ENCODE results near the gene C17orf78. TPM values are rescaled to one million over a fixed set of nuclear protein-coding genes. Genes with fewer than 3 reads are reported as not detected.
"Not testable (repeated sequence)": the region's sequence is repeated elsewhere in the genome, so short reads cannot be mapped to it uniquely, and the experiment has no call there.

Gene C17orf78
- polyA plus RNA-seq, 1 experiment: not detected

DNA sequence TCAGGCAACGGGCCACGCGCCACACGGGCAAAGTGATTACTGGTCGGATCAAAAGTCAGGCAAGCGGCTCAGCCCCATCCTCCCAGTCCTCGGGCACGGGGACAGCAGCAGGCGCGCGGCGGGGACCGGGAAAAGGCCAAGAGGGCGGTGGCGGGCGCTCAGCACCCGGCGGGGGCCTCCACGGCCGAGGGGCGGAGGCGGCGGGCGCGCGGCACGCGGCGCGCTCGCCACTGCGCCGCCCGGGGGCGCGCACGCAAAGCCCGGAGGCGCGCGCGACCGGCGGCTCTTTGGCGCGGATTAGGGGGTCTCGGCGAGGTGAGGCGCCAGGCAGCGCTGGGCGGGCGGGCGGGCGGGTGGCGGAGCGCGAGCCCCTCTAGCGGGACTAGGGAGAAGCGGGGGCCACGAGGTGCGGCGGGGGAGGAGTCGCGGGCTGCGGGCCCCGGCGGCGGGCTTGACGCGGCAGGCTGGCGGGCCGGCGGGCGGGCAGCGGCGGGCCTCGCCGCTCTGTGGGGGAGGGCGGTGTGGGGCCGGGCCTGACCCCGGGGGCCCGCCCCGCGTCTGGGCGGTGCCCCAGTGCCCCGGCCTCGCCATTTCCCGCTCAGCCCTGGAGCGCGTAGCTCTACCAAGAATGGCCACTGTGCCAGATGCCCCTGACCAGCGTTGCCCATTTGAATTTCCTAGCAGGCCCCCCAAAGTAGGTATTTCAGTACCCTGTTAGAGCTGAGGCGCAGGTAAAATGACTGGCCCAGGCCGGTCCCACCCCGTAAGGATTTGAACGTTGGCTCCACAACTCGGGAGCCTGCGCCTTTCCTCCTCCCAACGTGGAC is 31.1 kb downstream of the C17orf78 start, which contains the start of the genes ACACA and TADA2A:
Gene ACACA (minus strand): TSS at position 202 of the 827 bp plus-strand sequence. CDS start 537 bp downstream, outside the sequence.
Gene TADA2A (plus strand): TSS at position 252 of the 827 bp plus-strand sequence. CDS start 4,480 bp downstream, outside the sequence.
- Histone ChIP-seq H3K36me3 (ENCODE audit: control insufficient read depth, insufficient read depth, low read length) (peaks cover 4% of the 10 kb centered on the region), H3K4me3 (ENCODE audit: low read depth, low read length) (peak within 1 kb of the TSS; percentile 93), H3K27me3 (ENCODE audit: control insufficient read depth, insufficient read depth, low read length) (no peaks in the 10 kb centered on the region)
- CTCF ChIA-PET: interaction anchor here (0.6 to 0.7 kb wide), 2 partner anchors 13 to 1324 kb away, joined by 3 to 5 read pairs; no protein-coding TSS in a partner anchor
- TF ChIP-seq, protein P1, sequence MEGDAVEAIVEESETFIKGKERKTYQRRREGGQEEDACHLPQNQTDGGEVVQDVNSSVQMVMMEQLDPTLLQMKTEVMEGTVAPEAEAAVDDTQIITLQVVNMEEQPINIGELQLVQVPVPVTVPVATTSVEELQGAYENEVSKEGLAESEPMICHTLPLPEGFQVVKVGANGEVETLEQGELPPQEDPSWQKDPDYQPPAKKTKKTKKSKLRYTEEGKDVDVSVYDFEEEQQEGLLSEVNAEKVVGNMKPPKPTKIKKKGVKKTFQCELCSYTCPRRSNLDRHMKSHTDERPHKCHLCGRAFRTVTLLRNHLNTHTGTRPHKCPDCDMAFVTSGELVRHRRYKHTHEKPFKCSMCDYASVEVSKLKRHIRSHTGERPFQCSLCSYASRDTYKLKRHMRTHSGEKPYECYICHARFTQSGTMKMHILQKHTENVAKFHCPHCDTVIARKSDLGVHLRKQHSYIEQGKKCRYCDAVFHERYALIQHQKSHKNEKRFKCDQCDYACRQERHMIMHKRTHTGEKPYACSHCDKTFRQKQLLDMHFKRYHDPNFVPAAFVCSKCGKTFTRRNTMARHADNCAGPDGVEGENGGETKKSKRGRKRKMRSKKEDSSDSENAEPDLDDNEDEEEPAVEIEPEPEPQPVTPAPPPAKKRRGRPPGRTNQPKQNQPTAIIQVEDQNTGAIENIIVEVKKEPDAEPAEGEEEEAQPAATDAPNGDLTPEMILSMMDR (IDR thresholded peaks at IDR 0.05; ENCODE audit: insufficient read depth, low read depth, low read length): peak; percentile 5; the same call in 1 of the 2 replicates
- POLR2A ChIA-PET: interaction anchor here (0.6 to 0.7 kb wide), 2 partner anchors 13 to 107 kb away, joined by 3 to 6 read pairs; no protein-coding TSS in a partner anchor
- DNase-seq (ENCODE audit: low read depth): no peak

DNA sequence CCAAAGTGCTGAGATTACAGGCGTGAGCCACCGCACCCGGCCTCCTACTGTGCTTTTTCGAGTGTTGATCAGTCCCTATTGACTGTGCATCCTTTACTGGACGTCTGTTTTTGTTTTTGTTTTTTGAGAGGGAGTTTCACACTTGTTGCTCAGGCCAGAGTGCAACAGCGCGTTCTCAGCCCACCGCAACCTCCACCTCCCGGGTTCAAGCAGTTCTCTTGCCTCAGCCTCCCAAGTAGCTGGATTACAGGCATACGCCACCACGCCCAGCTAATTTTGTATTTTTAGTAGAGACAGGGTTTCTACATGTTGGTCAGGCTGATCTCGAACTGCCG is 32.3 kb downstream of the C17orf78 start:
- H3K36me3 ChIP-seq (ENCODE audit: control insufficient read depth, insufficient read depth, low read length); H3K27me3 ChIP-seq (ENCODE audit: control insufficient read depth, insufficient read depth, low read length); DNase-seq (ENCODE audit: low read depth); H3K4me3 ChIP-seq (ENCODE audit: low read depth, low read length); POLR2A ChIA-PET: not testable (repeated sequence)
- CTCF ChIA-PET: interaction anchor here (1.1 kb wide), 1 partner anchor 9 kb away, joined by 3 read pairs; no protein-coding TSS in a partner anchor

DNA sequence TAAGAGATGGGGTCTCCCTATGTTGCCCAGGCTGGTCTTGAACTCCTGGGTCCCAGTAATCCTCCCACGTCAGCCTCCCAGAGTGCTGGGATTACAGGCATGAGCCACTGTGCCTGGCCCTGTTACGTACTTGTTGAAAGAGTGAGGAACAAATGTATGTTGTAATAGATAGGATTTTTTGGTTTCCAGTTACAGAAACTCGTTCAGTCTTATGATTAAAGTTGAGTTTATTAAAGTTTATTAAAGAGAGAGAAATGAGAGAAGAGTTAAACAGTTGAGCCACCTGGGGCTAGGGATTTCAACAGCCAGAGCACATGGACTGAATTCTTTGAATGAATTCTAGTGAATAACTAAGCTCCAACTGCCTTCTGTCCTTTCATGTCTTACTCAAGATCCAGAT is 34.6 kb downstream of the C17orf78 start:
- POLR2A ChIA-PET: no interaction called here
- CTCF ChIA-PET: interaction anchor here (1.0 to 1.1 kb wide), 2 partner anchors 13 to 24 kb away, joined by 3 read pairs; no protein-coding TSS in a partner anchor
- H3K36me3 ChIP-seq (ENCODE audit: control insufficient read depth, insufficient read depth, low read length): peaks cover 4% of the 10 kb centered on the region
- no peak for DNase-seq (ENCODE audit: low read depth)
- TF ChIP-seq, protein P1 (IDR thresholded peaks at IDR 0.05; ENCODE audit: insufficient read depth, low read depth, low read length): no peak
- no peak overlapping the region for H3K4me3 ChIP-seq (ENCODE audit: low read depth, low read length)
- no peaks in the 10 kb centered on the region for H3K27me3 ChIP-seq (ENCODE audit: control insufficient read depth, insufficient read depth, low read length)

DNA sequence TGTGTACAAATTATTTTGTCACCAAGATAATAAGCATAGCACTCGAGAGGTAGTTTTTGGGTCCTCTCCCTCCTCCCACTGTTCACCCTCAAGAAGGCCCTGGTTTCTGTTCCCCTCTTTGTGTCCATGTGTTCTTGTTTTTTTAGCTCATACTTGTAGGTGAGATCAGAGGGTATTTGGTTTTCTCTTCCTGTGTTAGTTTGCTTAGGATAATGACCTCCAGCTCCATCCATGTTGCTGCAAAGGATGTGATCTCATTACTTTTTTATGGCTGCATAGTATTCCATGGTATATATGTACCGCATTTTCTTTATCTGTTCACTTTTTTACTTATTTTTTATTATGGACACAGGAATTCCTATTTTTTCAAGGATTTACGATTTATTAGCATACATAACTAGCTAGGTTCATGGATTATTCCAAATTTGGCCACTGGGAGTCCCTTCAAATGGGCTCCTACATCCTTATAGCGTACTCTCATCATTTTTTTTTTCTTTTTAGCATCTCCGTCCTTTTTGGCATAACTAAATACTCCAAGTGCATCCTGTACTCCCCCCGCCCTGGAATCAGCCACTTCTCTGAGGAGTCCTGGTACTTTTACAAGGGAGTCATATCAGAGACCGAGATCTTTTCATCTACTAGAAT is 38.2 kb downstream of the C17orf78 start:
- POLR2A ChIA-PET: interaction anchor here (0.6 kb wide), 1 partner anchor 114 kb away, joined by 3 read pairs; no protein-coding TSS in a partner anchor

DNA sequence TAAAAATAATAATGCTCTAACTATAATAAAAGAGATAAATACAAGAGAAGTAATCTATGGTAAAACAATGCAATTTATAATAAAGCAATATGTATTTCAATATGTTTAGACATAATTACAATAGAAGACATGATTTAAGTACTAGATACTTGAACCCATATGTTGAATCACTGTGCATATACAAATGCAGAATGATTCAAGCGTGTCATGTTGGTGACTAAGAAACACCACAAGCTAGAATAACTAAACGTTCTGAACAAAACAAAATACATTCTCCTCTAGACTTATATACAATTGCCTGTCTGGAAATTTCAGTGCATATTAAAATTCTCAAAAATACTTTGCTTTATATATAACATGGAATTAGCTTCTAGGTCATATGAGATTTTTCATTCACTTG is 42.1 kb downstream of the C17orf78 start:
- no peaks in the 10 kb centered on the region for H3K27me3 ChIP-seq (ENCODE audit: control insufficient read depth, insufficient read depth, low read length)
- TF ChIP-seq, protein P1 (IDR thresholded peaks at IDR 0.05; ENCODE audit: insufficient read depth, low read depth, low read length): no peak
- ChIA-PET POLR2A (no interaction called here), CTCF (no interaction called here)
- no peak for DNase-seq (ENCODE audit: low read depth)
- no peak overlapping the region for H3K4me3 ChIP-seq (ENCODE audit: low read depth, low read length)
- H3K36me3 ChIP-seq (ENCODE audit: control insufficient read depth, insufficient read depth, low read length): peaks cover 2% of the 10 kb centered on the region

More for the DNA sequence above, 38.2 kb downstream of the C17orf78 start:
- H3K27me3 ChIP-seq (ENCODE audit: control insufficient read depth, insufficient read depth, low read length): no peaks in the 10 kb centered on the region
- CTCF ChIA-PET: interaction anchor here (0.6 to 0.9 kb wide), 3 partner anchors 12 to 25 kb away, joined by 3 to 4 read pairs (median 4); no protein-coding TSS in a partner anchor
- TF ChIP-seq, protein P1 (IDR thresholded peaks at IDR 0.05; ENCODE audit: insufficient read depth, low read depth, low read length): peak; percentile 41
- no peak for DNase-seq (ENCODE audit: low read depth)
- no peak overlapping the region for H3K4me3 ChIP-seq (ENCODE audit: low read depth, low read length)
- H3K36me3 ChIP-seq (ENCODE audit: control insufficient read depth, insufficient read depth, low read length): peaks cover 4% of the 10 kb centered on the region

Measured in BJ (cell line).